HepG2 (cell line): ENCODE data around the gene GDE1. TPM values are rescaled to one million over a fixed set of nuclear protein-coding genes. Genes with fewer than 3 reads are reported as not detected.

Experiments used
- RARA ChIP-seq: IDR thresholded peaks from 2 replicates; pipeline ENCODE4 v1.6.1; 2016; ENCODE audit warnings: missing genetic modification reagents, missing compliant biosample characterization
- SKI ChIP-seq: fragments of 450-650 bp; IDR thresholded peaks from one replicate; pipeline ENCODE4 v1.6.1; 2018; ENCODE audit warnings: mild to moderate bottlenecking; ENCODE audit not compliant: partially characterized antibody
- ZEB1 ChIP-seq: IDR thresholded peaks from 2 replicates; pipeline ENCODE4 v1.6.1; 2012; ENCODE audit warnings: mild to moderate bottlenecking, low read depth, inconsistent platforms; ENCODE audit not compliant: insufficient replicate concordance
- ZNF143 ChIP-seq: sonication (generic); formaldehyde crosslinking; IDR thresholded peaks from 2 replicates; pipeline ENCODE4 v1.4.0; 2020; ENCODE audit warnings: missing genetic modification reagents
- ZNF256 ChIP-seq: sonication (generic); formaldehyde crosslinking; conservative IDR thresholded peaks from 2 replicates; pipeline ENCODE4 v1.4.0; 2020; ENCODE audit warnings: missing genetic modification reagents
- ZNF414 ChIP-seq: sonication (generic); formaldehyde crosslinking; IDR thresholded peaks from 2 replicates; pipeline ENCODE4 v1.5.0; 2020; ENCODE audit warnings: missing genetic modification reagents
- ZNF460 ChIP-seq: sonication (generic); formaldehyde crosslinking; IDR thresholded peaks from 2 replicates; pipeline ENCODE4 v1.5.1; 2020; ENCODE audit warnings: missing genetic modification reagents, mild to moderate bottlenecking, borderline replicate concordance
- ZNF572 ChIP-seq: sonication (generic); formaldehyde crosslinking; IDR thresholded peaks from 2 replicates; pipeline ENCODE4 v1.5.1; 2020; ENCODE audit warnings: mild to moderate bottlenecking, missing genetic modification reagents
- ZNF652 ChIP-seq: IDR thresholded peaks from 2 replicates; pipeline ENCODE4 v1.6.1; 2016; ENCODE audit warnings: low read depth, borderline replicate concordance
- polyA plus RNA-seq, 8 experiments: library from polyadenylated mRNA; depleted of rRNA in 3 of 8; stranded (reverse) in 7 of 8; unstranded in 1 of 8; fragments of >200 nt; fragmentation: Illumina TruSeq in 4 of 8; extraction: Trizol in 4 of 8; gene quantifications; 2 replicates each; pipeline versions ENCODE4 v1.2.1 to v1.2.3, GENCODE V29; 2011 to 2016; ENCODE audit warnings: low read depth in 4 of 8, missing spikeins in 1 of 8, mixed read lengths in 1 of 8; ENCODE audit not compliant: insufficient read depth in 1 of 8
- total RNA-seq, 5 experiments: library from RNA; depleted of rRNA; stranded (reverse); fragments of >200 nt; fragmentation: Illumina TruSeq; extraction: Trizol; gene quantifications; 2 replicates each; pipeline ENCODE4 v1.2.3, GENCODE V29; 2016; ENCODE audit warnings: low read depth in 1 of 5
- TF ChIP-seq, protein P1 (sequence below): sonication (generic); formaldehyde crosslinking; IDR thresholded peaks from 2 replicates; pipeline ENCODE4 v1.4.0; 2020; ENCODE audit warnings: missing genetic modification reagents
- TF ChIP-seq, protein P2 (sequence below): sonication (generic); formaldehyde crosslinking; IDR thresholded peaks from 2 replicates; pipeline ENCODE4 v1.4.0; 2020; ENCODE audit warnings: mild to moderate bottlenecking, missing genetic modification reagents
- TF ChIP-seq, protein P3 (sequence below): sonication (generic); formaldehyde crosslinking; IDR thresholded peaks from 2 replicates; pipeline ENCODE4 v1.4.0; 2020; ENCODE audit warnings: missing genetic modification reagents

Gene GDE1
- total and polyA plus RNA-seq, 2 of the 13 experiments (the other 11 are each of a cell fraction or from before 2014, with no cell fraction given): 35.9 to 59.0 TPM

DNA sequence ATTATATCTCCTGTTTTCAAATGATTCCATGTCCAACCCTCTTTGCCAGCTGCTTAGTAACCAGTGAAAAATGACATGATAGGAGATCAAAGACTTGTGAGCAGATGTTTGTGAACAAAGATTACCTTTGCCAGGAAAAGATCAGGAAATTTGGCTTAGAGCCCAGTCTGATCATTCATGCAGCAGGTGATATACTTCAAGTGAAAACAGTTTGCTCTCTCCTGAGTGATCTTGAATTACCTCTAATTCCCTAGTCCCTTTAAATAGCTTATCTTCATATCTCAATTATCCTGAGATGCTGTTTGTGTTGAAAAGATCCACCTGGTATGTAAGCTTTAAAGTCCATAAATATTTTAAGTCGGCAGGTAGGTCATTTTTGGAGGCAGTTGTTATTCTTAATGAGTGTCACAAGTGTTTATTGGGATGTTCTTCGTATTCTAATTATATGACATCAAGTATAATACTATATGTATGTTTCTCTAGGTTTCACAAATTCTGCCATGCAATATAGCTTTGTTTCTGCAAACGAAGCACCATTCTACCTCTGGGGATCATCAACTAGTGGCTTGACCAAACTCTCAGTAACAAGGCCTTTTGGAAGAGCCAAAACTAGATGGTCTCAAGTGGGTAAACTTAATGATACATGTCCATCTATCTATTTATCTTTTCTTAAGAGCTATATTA is 20.4 kb upstream of the GDE1 start (continued):
- no peak for TF ChIP-seq ZNF256 (CRISPR knock-in tag)
- TF ChIP-seq, protein P1, sequence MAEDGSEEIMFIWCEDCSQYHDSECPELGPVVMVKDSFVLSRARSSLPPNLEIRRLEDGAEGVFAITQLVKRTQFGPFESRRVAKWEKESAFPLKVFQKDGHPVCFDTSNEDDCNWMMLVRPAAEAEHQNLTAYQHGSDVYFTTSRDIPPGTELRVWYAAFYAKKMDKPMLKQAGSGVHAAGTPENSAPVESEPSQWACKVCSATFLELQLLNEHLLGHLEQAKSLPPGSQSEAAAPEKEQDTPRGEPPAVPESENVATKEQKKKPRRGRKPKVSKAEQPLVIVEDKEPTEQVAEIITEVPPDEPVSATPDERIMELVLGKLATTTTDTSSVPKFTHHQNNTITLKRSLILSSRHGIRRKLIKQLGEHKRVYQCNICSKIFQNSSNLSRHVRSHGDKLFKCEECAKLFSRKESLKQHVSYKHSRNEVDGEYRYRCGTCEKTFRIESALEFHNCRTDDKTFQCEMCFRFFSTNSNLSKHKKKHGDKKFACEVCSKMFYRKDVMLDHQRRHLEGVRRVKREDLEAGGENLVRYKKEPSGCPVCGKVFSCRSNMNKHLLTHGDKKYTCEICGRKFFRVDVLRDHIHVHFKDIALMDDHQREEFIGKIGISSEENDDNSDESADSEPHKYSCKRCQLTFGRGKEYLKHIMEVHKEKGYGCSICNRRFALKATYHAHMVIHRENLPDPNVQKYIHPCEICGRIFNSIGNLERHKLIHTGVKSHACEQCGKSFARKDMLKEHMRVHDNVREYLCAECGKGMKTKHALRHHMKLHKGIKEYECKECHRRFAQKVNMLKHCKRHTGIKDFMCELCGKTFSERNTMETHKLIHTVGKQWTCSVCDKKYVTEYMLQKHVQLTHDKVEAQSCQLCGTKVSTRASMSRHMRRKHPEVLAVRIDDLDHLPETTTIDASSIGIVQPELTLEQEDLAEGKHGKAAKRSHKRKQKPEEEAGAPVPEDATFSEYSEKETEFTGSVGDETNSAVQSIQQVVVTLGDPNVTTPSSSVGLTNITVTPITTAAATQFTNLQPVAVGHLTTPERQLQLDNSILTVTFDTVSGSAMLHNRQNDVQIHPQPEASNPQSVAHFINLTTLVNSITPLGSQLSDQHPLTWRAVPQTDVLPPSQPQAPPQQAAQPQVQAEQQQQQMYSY (CRISPR knock-in tag): no peak
- peak; percentile 65; the same call in 1 of the 2 replicates for TF ChIP-seq ZNF414 (CRISPR knock-in tag)
- no peak; the same call in 1 of the 2 replicates for TF ChIP-seq ZNF652 (CRISPR knock-in tag)
- no peak for TF ChIP-seq SKI
- TF ChIP-seq, protein P2, sequence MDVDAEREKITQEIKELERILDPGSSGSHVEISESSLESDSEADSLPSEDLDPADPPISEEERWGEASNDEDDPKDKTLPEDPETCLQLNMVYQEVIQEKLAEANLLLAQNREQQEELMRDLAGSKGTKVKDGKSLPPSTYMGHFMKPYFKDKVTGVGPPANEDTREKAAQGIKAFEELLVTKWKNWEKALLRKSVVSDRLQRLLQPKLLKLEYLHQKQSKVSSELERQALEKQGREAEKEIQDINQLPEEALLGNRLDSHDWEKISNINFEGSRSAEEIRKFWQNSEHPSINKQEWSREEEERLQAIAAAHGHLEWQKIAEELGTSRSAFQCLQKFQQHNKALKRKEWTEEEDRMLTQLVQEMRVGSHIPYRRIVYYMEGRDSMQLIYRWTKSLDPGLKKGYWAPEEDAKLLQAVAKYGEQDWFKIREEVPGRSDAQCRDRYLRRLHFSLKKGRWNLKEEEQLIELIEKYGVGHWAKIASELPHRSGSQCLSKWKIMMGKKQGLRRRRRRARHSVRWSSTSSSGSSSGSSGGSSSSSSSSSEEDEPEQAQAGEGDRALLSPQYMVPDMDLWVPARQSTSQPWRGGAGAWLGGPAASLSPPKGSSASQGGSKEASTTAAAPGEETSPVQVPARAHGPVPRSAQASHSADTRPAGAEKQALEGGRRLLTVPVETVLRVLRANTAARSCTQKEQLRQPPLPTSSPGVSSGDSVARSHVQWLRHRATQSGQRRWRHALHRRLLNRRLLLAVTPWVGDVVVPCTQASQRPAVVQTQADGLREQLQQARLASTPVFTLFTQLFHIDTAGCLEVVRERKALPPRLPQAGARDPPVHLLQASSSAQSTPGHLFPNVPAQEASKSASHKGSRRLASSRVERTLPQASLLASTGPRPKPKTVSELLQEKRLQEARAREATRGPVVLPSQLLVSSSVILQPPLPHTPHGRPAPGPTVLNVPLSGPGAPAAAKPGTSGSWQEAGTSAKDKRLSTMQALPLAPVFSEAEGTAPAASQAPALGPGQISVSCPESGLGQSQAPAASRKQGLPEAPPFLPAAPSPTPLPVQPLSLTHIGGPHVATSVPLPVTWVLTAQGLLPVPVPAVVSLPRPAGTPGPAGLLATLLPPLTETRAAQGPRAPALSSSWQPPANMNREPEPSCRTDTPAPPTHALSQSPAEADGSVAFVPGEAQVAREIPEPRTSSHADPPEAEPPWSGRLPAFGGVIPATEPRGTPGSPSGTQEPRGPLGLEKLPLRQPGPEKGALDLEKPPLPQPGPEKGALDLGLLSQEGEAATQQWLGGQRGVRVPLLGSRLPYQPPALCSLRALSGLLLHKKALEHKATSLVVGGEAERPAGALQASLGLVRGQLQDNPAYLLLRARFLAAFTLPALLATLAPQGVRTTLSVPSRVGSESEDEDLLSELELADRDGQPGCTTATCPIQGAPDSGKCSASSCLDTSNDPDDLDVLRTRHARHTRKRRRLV: no peak
- peak; percentile 81 for TF ChIP-seq RARA (CRISPR knock-in tag)
- peak; percentile 63 for TF ChIP-seq ZEB1
- TF ChIP-seq, protein P3, sequence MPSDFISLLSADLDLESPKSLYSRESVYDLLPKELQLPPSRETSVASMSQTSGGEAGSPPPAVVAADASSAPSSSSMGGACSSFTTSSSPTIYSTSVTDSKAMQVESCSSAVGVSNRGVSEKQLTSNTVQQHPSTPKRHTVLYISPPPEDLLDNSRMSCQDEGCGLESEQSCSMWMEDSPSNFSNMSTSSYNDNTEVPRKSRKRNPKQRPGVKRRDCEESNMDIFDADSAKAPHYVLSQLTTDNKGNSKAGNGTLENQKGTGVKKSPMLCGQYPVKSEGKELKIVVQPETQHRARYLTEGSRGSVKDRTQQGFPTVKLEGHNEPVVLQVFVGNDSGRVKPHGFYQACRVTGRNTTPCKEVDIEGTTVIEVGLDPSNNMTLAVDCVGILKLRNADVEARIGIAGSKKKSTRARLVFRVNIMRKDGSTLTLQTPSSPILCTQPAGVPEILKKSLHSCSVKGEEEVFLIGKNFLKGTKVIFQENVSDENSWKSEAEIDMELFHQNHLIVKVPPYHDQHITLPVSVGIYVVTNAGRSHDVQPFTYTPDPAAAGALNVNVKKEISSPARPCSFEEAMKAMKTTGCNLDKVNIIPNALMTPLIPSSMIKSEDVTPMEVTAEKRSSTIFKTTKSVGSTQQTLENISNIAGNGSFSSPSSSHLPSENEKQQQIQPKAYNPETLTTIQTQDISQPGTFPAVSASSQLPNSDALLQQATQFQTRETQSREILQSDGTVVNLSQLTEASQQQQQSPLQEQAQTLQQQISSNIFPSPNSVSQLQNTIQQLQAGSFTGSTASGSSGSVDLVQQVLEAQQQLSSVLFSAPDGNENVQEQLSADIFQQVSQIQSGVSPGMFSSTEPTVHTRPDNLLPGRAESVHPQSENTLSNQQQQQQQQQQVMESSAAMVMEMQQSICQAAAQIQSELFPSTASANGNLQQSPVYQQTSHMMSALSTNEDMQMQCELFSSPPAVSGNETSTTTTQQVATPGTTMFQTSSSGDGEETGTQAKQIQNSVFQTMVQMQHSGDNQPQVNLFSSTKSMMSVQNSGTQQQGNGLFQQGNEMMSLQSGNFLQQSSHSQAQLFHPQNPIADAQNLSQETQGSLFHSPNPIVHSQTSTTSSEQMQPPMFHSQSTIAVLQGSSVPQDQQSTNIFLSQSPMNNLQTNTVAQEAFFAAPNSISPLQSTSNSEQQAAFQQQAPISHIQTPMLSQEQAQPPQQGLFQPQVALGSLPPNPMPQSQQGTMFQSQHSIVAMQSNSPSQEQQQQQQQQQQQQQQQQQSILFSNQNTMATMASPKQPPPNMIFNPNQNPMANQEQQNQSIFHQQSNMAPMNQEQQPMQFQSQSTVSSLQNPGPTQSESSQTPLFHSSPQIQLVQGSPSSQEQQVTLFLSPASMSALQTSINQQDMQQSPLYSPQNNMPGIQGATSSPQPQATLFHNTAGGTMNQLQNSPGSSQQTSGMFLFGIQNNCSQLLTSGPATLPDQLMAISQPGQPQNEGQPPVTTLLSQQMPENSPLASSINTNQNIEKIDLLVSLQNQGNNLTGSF (CRISPR knock-in tag): no peak
- no peak for TF ChIP-seq ZNF572
- TF ChIP-seq ZNF460 (CRISPR knock-in tag): no peak
- no peak for TF ChIP-seq ZNF143 (CRISPR knock-in tag)
